ENCODE data around the gene RPF1. TPM values are rescaled to one million over a fixed set of nuclear protein-coding genes. Genes with fewer than 3 reads are reported as not detected.

The RPF1 gene
- total RNA-seq, 1 donor from 2014 or later = 30.1 TPM

- H3K36me3 Mint-ChIP-seq (ENCODE audit: low read depth, unreplicated experiment) = peaks cover 13% of the 10 kb centered on the region
- DNase-seq (ENCODE audit: low read depth) (no peak), FAIRE-seq (no peak)
- H3K27ac Mint-ChIP-seq (ENCODE audit: unreplicated experiment) = no peak overlapping the region
- no peaks in the 10 kb centered on the region for H3K4me1 Mint-ChIP-seq (ENCODE audit: low read depth, unreplicated experiment)
- H2AFZ ChIP-seq (ENCODE audit: low read depth, low read length) = no peak overlapping the region
- no peaks in the 10 kb centered on the region for H3K4me1 ChIP-seq (ENCODE audit: insufficient read depth, low read length)
- no peak overlapping the region for H3K4me2 ChIP-seq (ENCODE audit: low read length)
- peaks cover 34% of the 10 kb centered on the region for H3K79me2 ChIP-seq (ENCODE audit: insufficient read depth, low read length)
- no peak overlapping the region for H3K4me3 Mint-ChIP-seq (ENCODE audit: unreplicated experiment)
- H4K20me1 ChIP-seq (ENCODE audit: insufficient read depth, low read length) = peaks cover 13% of the 10 kb centered on the region
- H3K9me3 ChIP-seq (ENCODE audit: insufficient read depth, low read depth, low read length) = no peaks in the 10 kb centered on the region
- H3K27ac ChIP-seq (ENCODE audit: low read depth, low read length) = no peak overlapping the region
- no peak overlapping the region for H3K9ac ChIP-seq (ENCODE audit: low read length)
- no peak overlapping the region for H3K4me3 ChIP-seq (ENCODE audit: insufficient read depth, low read depth, low read length)
- no peaks in the 10 kb centered on the region for H3K9me3 Mint-ChIP-seq (ENCODE audit: unreplicated experiment)
- peaks cover 35% of the 10 kb centered on the region for H3K36me3 ChIP-seq (ENCODE audit: insufficient read depth, low read length)
- no peaks in the 10 kb centered on the region for H3K27me3 Mint-ChIP-seq (ENCODE audit: low read depth, unreplicated experiment)
- no peak for TF ChIP-seq EZH2 (IDR thresholded peaks at IDR 0.05; ENCODE audit: insufficient read depth, low read length)
- TF ChIP-seq, protein P1, sequence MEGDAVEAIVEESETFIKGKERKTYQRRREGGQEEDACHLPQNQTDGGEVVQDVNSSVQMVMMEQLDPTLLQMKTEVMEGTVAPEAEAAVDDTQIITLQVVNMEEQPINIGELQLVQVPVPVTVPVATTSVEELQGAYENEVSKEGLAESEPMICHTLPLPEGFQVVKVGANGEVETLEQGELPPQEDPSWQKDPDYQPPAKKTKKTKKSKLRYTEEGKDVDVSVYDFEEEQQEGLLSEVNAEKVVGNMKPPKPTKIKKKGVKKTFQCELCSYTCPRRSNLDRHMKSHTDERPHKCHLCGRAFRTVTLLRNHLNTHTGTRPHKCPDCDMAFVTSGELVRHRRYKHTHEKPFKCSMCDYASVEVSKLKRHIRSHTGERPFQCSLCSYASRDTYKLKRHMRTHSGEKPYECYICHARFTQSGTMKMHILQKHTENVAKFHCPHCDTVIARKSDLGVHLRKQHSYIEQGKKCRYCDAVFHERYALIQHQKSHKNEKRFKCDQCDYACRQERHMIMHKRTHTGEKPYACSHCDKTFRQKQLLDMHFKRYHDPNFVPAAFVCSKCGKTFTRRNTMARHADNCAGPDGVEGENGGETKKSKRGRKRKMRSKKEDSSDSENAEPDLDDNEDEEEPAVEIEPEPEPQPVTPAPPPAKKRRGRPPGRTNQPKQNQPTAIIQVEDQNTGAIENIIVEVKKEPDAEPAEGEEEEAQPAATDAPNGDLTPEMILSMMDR (IDR thresholded peaks at IDR 0.05; ENCODE audit: insufficient read depth, low read depth, low read length) = no peak
- H3K27me3 ChIP-seq (ENCODE audit: insufficient read depth, low read length) = no peaks in the 10 kb centered on the region
These were observed 9.0 kb downstream of the RPF1 start for GRCh38 chr1:84488107-84488506.

GRCh38 chr1:84489766-84490165 lies 10.7 kb downstream of the RPF1 start:
- peaks cover 13% of the 10 kb centered on the region for H4K20me1 ChIP-seq (ENCODE audit: insufficient read depth, low read length)
- no peak overlapping the region for H3K4me3 Mint-ChIP-seq (ENCODE audit: unreplicated experiment)
- H3K4me3 ChIP-seq (ENCODE audit: insufficient read depth, low read depth, low read length) = no peak overlapping the region
- no peak overlapping the region for H3K27ac ChIP-seq (ENCODE audit: low read depth, low read length)
- H3K4me1 Mint-ChIP-seq (ENCODE audit: low read depth, unreplicated experiment) = no peaks in the 10 kb centered on the region
- no peak for DNase-seq (ENCODE audit: low read depth)
- H3K27me3 ChIP-seq (ENCODE audit: insufficient read depth, low read length) = no peaks in the 10 kb centered on the region
- no peak overlapping the region for H2AFZ ChIP-seq (ENCODE audit: low read depth, low read length)
- no peak overlapping the region for H3K27ac Mint-ChIP-seq (ENCODE audit: unreplicated experiment)
- peaks cover 13% of the 10 kb centered on the region for H3K36me3 Mint-ChIP-seq (ENCODE audit: low read depth, unreplicated experiment)
- H3K9me3 ChIP-seq (ENCODE audit: insufficient read depth, low read depth, low read length) = no peaks in the 10 kb centered on the region
- H3K4me1 ChIP-seq (ENCODE audit: insufficient read depth, low read length) = no peaks in the 10 kb centered on the region
- no peak for FAIRE-seq
- TF ChIP-seq EZH2 (IDR thresholded peaks at IDR 0.05; ENCODE audit: insufficient read depth, low read length) = no peak
- TF ChIP-seq, protein P1 (IDR thresholded peaks at IDR 0.05; ENCODE audit: insufficient read depth, low read depth, low read length) = no peak
- no peaks in the 10 kb centered on the region for H3K9me3 Mint-ChIP-seq (ENCODE audit: unreplicated experiment)
- H3K36me3 ChIP-seq (ENCODE audit: insufficient read depth, low read length) = peaks cover 33% of the 10 kb centered on the region
- peaks cover 31% of the 10 kb centered on the region for H3K79me2 ChIP-seq (ENCODE audit: insufficient read depth, low read length)
- H3K9ac ChIP-seq (ENCODE audit: low read length) = no peak overlapping the region
- no peaks in the 10 kb centered on the region for H3K27me3 Mint-ChIP-seq (ENCODE audit: low read depth, unreplicated experiment)
- no peak overlapping the region for H3K4me2 ChIP-seq (ENCODE audit: low read length)

GRCh38 chr1:84492726-84493125 lies 13.7 kb downstream of the RPF1 start:
- H3K27me3 ChIP-seq (ENCODE audit: insufficient read depth, low read length) = no peaks in the 10 kb centered on the region
- no peak overlapping the region for H3K4me2 ChIP-seq (ENCODE audit: low read length)
- Mint-ChIP-seq H3K4me1 (ENCODE audit: low read depth, unreplicated experiment) (no peaks in the 10 kb centered on the region), H3K36me3 (ENCODE audit: low read depth, unreplicated experiment) (peaks cover 13% of the 10 kb centered on the region), H3K9me3 (ENCODE audit: unreplicated experiment) (no peaks in the 10 kb centered on the region), H3K4me3 (ENCODE audit: unreplicated experiment) (no peak overlapping the region), H3K27me3 (ENCODE audit: low read depth, unreplicated experiment) (no peaks in the 10 kb centered on the region), H3K27ac (ENCODE audit: unreplicated experiment) (no peak overlapping the region)
- peaks cover 45% of the 10 kb centered on the region for H3K36me3 ChIP-seq (ENCODE audit: insufficient read depth, low read length)
- H2AFZ ChIP-seq (ENCODE audit: low read depth, low read length) = no peak overlapping the region
- H3K79me2 ChIP-seq (ENCODE audit: insufficient read depth, low read length) = peaks cover 8% of the 10 kb centered on the region
- no peak for TF ChIP-seq EZH2 (IDR thresholded peaks at IDR 0.05; ENCODE audit: insufficient read depth, low read length)
- TF ChIP-seq, protein P1 (IDR thresholded peaks at IDR 0.05; ENCODE audit: insufficient read depth, low read depth, low read length) = no peak
- no peaks in the 10 kb centered on the region for H3K4me1 ChIP-seq (ENCODE audit: insufficient read depth, low read length)
- H3K9me3 ChIP-seq (ENCODE audit: insufficient read depth, low read depth, low read length) = no peaks in the 10 kb centered on the region
- no peak for DNase-seq (ENCODE audit: low read depth)
- no peak overlapping the region for H3K27ac ChIP-seq (ENCODE audit: low read depth, low read length)
- no peak overlapping the region for H3K9ac ChIP-seq (ENCODE audit: low read length)
- no peak for FAIRE-seq
- H3K4me3 ChIP-seq (ENCODE audit: insufficient read depth, low read depth, low read length) = no peak overlapping the region
- H4K20me1 ChIP-seq (ENCODE audit: insufficient read depth, low read length) = no peaks in the 10 kb centered on the region
